ENCODE data around the gene TMEM45A. TPM values are rescaled to one million over a fixed set of nuclear protein-coding genes. Genes with fewer than 3 reads are reported as not detected.

The TMEM45A gene
- total and polyA plus RNA-seq, 7 donors = 1.4 to 23.9 (median 12.2) TPM

DNA sequence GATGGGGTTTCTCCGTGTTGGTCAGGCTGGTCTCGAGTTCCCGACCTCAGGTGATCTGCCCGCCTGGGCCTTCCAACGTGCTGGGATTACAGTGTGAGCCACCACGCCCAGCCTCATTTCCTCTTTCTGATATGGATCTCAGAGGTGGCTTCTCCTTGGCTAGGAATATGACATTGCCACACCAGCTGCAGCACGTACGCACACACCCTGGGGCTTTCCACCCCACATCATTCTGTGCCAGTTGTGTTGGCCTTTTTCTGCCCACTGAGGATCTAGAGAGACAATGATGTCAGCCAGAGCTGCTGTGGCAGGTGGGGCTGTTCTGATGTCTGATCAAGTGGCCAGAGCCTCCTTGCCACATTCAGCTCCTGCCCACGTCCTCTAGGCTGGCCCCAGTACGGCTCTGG, 29.0 kb downstream of the TMEM45A start:
- WGBS, 2 donors = 81 to 87% methylated on average over 10 of the region's 10 CpGs
- no peaks in the 10 kb centered on the region for H3K36me3 ChIP-seq
- H3K27ac ChIP-seq = no peak overlapping the region
- TF ChIP-seq POLR2AphosphoS5 (IDR thresholded peaks at IDR 0.05) (no peak), EP300 (IDR thresholded peaks at IDR 0.05) (no peak), POLR2A (IDR thresholded peaks at IDR 0.05) (no peak)
- TF ChIP-seq, protein P1, sequence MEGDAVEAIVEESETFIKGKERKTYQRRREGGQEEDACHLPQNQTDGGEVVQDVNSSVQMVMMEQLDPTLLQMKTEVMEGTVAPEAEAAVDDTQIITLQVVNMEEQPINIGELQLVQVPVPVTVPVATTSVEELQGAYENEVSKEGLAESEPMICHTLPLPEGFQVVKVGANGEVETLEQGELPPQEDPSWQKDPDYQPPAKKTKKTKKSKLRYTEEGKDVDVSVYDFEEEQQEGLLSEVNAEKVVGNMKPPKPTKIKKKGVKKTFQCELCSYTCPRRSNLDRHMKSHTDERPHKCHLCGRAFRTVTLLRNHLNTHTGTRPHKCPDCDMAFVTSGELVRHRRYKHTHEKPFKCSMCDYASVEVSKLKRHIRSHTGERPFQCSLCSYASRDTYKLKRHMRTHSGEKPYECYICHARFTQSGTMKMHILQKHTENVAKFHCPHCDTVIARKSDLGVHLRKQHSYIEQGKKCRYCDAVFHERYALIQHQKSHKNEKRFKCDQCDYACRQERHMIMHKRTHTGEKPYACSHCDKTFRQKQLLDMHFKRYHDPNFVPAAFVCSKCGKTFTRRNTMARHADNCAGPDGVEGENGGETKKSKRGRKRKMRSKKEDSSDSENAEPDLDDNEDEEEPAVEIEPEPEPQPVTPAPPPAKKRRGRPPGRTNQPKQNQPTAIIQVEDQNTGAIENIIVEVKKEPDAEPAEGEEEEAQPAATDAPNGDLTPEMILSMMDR (IDR thresholded peaks at IDR 0.05) = no peak
- H3K4me1 ChIP-seq = peaks cover 0 to 14% (median 9%) of the 10 kb centered on the region in 4 donors
- no peaks in the 10 kb centered on the region for H3K9me3 ChIP-seq
- DNase-seq = no peak
- no peak overlapping the region for H3K4me3 ChIP-seq
- intact Hi-C loops (cut with DNase I) = no loop called here
- H3K27me3 ChIP-seq = no peaks in the 10 kb centered on the region

DNA sequence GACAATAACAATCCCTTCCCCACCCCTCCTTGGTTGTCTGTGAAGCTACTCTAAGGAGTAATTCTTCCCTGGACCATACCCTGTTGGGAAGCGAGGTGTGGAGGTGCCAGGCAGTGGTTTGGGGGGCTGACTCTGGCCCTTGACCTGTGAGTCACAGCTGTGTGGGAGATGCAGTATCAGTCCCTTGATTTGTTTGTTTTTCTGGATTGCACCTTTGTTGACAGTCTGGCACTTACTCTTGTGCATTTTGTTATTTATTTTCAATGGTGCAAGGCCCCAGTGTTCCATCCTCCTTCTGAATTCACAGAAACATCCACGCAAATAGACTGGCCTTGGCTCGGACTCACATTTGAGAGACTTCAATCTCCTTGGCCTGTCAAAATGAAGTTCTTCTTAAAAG, 29.7 kb downstream of the TMEM45A start:
- no peaks in the 10 kb centered on the region for H3K9me3 ChIP-seq
- H3K27ac ChIP-seq = no peak overlapping the region
- intact Hi-C loops (cut with DNase I) = no loop called here
- no peak for DNase-seq
- H3K36me3 ChIP-seq = no peaks in the 10 kb centered on the region
- TF ChIP-seq POLR2A (IDR thresholded peaks at IDR 0.05) = no peak
- TF ChIP-seq POLR2AphosphoS5 (IDR thresholded peaks at IDR 0.05) = no peak
- TF ChIP-seq EP300 (IDR thresholded peaks at IDR 0.05) = no peak
- TF ChIP-seq, protein P1 (IDR thresholded peaks at IDR 0.05) = no peak
- WGBS, 2 donors = 92 to 93% methylated on average over 3 of the region's 3 CpGs
- peaks cover 0 to 20% (median 10%) of the 10 kb centered on the region in 4 donors for H3K4me1 ChIP-seq
- no peak overlapping the region for H3K4me3 ChIP-seq
- H3K27me3 ChIP-seq = no peaks in the 10 kb centered on the region

DNA sequence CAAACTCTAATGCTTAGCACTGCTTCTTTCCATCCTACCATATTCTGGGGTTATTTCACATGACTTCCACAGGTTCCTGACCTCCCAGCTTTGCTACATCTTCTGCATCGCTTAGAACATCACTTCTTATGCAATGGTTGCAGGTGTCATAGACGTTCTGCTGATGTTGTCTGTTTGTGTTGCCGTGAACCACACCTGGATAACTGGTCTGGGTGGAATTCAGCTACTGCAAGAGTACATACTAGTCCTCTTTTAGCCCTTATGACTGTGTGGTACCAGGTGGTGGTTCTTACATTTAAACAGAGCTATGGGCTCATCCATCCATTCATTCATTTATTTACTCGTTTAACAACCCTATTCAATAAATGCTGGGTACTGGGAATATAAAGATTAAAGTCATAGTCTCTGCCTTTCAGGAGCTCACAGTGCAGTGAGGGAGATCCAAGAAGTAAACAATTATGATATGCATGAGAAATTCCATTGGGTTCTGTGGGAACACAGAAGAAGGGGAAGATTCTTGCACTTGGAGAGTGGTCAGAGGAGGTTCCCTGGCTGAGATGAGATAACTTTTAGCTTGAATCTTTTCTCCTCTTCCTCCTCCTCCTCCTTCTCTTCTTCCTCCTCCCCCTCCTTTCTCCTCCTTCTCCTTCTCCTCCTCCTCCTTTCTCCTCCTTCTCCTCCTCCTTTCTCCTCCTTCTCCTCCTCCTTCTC, 30.8 kb downstream of the TMEM45A start:
- Histone ChIP-seq H3K4me1 (peaks cover 0 to 23% (median 10%) of the 10 kb centered on the region in 4 donors), H3K27me3 (no peaks in the 10 kb centered on the region), H3K9me3 (no peaks in the 10 kb centered on the region), H3K36me3 (no peaks in the 10 kb centered on the region), H3K4me3 (no peak overlapping the region), H3K27ac (no peak overlapping the region)
- intact Hi-C loops (cut with DNase I) = no loop called here
- no peak for DNase-seq
- TF ChIP-seq EP300 (IDR thresholded peaks at IDR 0.05) (no peak), POLR2AphosphoS5 (IDR thresholded peaks at IDR 0.05) (no peak), POLR2A (IDR thresholded peaks at IDR 0.05) (no peak)
- TF ChIP-seq, protein P1 (IDR thresholded peaks at IDR 0.05) = no peak
- WGBS, 2 donors = 74 to 90% methylated on average over 4 of the region's 4 CpGs

DNA sequence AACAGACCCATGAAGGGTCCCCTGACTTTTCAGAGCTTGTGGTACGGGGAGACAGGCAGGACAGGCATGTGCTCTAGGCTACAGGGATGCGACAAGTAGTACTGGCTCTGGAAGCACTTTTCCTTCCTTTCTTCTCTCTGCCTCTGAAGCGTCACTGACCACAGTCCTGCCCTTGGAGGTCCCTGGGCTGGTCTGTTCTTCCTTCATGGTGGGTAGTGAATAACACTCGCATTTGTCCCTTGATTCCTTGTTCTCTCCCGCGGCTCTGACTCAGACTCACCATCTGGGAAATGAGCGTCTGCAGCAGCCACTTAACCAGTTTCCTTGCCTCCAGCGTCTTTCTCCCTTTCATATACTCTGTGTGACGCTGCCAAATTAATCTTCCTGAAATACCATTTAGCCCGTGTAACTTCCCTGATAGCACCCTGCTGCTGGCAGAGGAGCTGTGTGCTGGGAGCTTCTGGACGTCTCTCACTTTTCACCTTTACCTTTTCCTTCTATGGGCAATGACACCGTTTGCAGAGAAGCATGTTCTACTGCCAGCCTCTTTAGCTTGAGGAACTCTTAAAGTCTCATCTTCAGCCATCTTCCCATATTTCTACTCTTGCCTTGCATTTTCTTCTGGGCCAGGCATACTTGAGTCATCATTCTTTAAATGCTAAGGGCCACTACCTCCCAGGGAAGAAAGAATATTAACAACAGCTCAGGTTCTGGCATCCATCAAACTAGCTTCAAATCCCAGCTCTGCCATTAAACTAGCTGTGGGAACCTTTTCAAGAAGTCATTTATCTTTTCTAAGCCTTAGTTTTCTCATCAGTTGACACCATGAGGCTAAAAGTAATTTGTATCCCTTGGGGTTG, 33.6 kb downstream of the TMEM45A start:
- Histone ChIP-seq H3K4me1 (peaks cover 0 to 23% (median 10%) of the 10 kb centered on the region in 4 donors), H3K27me3 (no peaks in the 10 kb centered on the region), H3K36me3 (no peaks in the 10 kb centered on the region), H3K9me3 (no peaks in the 10 kb centered on the region), H3K27ac (peak overlapping the region; percentile 38 to 74 (median 58)), H3K4me3 (peak overlapping the region in 2 of 4 donors; percentile 3 to 6)
- WGBS, 2 donors = 83 to 85% methylated on average over 12 of the region's 12 CpGs
- intact Hi-C loops (cut with DNase I) = no loop called here
- DNase-seq = peak; percentile 70
- TF ChIP-seq EP300 (IDR thresholded peaks at IDR 0.05) (no peak), POLR2AphosphoS5 (IDR thresholded peaks at IDR 0.05) (no peak), POLR2A (IDR thresholded peaks at IDR 0.05) (no peak)
- TF ChIP-seq, protein P1 (IDR thresholded peaks at IDR 0.05) = no peak
